NB4 (cell line): ENCODE measurements around the gene RPS23.

Experiments
- CTCF ChIP-seq: IDR thresholded peaks from one replicate; pipeline ENCODE4 v1.5.1; 2012; ENCODE audit warnings: low read depth, low read length
- MYC ChIP-seq: IDR thresholded peaks from 2 replicates; pipeline ENCODE4 v1.6.1; 2011; ENCODE audit warnings: low read depth, low read length
- POLR2A ChIP-seq: IDR thresholded peaks from 2 replicates; pipeline ENCODE4 v1.6.1; 2011; ENCODE audit warnings: mild to moderate bottlenecking; ENCODE audit not compliant: insufficient read length; ENCODE audit errors: extremely low read depth

- TF ChIP-seq POLR2A (no peak), CTCF (no peak), MYC (no peak)
These were observed 37.0 kb upstream of the RPS23 start for GRCh38 chr5:82314964-82315758.
